HFF-Myc (cell line): ENCODE results near the gene ICA1L.
"Not testable (repeated sequence)": the region's sequence is repeated elsewhere in the genome, so short reads cannot be mapped to it uniquely, and the experiment has no call there.

Experiments
- DNase-seq: peaks from one replicate; pipeline ENCODE4 v3.0.0-alpha.2; 2011; ENCODE audit warnings: low read depth; ENCODE audit errors: extremely low read depth
- H3K4me3 ChIP-seq: replicated peaks from 2 replicates; pipeline ENCODE4 v1.5.1; 2011; ENCODE audit warnings: low read depth, mild to moderate bottlenecking, control low read depth, low read length
- TF ChIP-seq, protein P1 (sequence below): IDR thresholded peaks from 2 replicates; pipeline ENCODE4 v1.5.1; 2012; ENCODE audit warnings: mild to moderate bottlenecking, low read depth, low read length, control low read depth; ENCODE audit errors: missing control alignments

Gene ICA1L

DNA sequence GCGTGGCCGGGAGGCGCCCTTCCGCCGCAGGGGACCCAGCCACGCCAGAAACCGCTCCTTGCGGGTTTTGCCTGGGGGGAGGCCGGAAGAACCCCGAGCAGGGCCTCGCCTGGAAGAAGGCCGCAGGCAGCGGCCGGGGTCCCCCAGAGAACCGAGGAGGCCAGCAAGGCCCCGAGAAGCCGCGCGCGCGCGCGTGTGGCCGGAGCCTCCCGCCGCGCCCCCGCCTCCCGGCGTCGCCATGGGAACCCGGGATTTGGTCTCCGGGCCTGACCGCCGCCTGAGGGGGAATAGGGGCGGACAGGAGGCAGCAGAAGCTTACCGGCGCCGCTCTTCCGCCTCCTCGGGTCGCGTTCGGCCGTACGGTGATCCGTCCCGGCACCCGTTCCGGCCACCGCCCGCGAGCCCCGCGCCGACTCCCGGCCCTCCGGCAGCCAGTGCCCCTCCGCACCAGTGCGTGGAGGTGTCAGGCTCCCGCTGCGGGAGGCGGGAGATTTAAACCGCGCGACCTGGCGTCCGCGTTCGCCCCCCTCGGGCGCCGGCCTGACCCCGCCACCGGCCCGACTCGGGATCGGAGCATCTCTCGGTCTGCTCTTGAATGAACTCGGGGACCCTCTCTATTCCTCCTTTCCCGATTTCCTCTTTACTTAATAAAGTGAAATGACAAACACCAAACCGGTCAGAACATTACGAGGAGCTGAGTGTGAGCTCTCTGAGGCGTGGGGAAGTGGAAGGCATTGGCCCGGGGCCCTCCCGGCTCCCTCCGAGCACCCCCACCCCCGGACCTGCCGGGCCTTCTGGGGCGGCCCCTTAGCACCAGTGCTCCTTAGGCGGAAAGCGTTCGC is at the start of gene ICA1L:
ICA1L (minus strand) TSS at position 467 of the 842 bp plus-strand sequence. CDS start 42,757 bp downstream, outside the sequence.
- TF ChIP-seq, protein P1, sequence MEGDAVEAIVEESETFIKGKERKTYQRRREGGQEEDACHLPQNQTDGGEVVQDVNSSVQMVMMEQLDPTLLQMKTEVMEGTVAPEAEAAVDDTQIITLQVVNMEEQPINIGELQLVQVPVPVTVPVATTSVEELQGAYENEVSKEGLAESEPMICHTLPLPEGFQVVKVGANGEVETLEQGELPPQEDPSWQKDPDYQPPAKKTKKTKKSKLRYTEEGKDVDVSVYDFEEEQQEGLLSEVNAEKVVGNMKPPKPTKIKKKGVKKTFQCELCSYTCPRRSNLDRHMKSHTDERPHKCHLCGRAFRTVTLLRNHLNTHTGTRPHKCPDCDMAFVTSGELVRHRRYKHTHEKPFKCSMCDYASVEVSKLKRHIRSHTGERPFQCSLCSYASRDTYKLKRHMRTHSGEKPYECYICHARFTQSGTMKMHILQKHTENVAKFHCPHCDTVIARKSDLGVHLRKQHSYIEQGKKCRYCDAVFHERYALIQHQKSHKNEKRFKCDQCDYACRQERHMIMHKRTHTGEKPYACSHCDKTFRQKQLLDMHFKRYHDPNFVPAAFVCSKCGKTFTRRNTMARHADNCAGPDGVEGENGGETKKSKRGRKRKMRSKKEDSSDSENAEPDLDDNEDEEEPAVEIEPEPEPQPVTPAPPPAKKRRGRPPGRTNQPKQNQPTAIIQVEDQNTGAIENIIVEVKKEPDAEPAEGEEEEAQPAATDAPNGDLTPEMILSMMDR = no peak
- no peak for DNase-seq

DNA sequence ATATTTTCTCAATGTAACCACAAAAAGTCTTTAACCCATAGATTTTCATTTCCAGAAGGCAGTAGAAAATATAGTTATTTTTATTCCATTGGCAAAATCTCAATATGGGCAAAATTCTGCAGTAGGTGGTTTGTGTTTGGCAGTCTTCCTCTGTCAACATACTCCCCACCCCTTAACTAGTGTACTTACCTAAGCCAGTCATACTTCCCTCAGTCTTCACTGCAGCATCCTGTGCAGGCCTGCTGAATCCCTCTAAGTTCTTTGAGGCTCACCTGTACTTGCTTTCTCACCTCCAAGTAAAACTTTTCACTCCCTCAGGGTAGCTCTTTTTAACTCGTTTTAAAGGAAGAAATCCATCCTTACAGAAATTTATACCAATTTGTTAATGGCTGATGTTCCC is 47.3 kb upstream of the ICA1L start:
- no peak for DNase-seq
- TF ChIP-seq, protein P1 = no peak
- no peak overlapping the region for H3K4me3 ChIP-seq

More for the DNA sequence above, at the start of gene ICA1L:
- peak within 1 kb of the TSS; percentile 68 for H3K4me3 ChIP-seq

DNA sequence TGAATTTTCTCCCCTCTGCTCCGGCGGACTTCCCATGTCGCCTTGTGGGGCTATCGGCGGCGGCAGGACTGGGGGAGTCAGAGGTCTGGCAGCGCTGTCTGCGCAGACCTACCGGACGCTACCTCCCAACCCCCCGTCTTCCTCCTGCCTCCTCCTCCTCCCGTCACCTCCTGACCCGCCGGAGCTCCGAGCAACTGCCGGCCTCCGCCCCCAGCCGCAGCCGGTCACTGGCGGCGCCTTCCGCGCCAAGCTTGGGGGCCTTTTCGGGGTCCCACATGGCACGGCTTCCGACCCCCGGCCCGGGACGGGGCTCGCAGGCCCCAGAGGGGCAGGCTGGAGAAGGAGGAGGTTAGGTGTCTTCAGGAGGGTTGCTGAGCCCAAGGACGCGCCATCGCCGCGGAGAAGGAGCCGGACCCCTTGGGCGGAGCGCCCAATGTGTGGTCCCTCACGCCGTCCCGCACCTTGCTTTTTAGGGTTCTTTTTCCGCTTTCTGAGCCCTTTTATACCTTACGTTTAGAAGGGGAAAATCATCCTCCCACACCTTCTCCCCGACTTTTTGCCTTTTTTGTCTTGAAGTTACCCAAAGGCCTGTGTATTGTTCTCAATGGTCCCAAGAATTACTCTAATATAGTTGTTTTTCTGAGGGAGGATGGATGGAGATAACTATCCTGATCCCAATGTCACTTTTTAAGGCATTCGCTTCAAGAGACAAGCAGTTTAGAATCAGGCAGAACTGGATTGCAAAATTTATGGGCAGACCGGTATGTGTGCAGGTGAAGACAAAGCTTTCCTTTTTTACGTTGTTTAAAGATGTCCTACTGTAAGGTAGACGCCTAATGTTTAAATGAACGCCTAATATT is 41.0 kb upstream of the ICA1L start:
- DNase-seq = not testable (repeated sequence)
- peak overlapping the region; percentile 75 for H3K4me3 ChIP-seq

DNA sequence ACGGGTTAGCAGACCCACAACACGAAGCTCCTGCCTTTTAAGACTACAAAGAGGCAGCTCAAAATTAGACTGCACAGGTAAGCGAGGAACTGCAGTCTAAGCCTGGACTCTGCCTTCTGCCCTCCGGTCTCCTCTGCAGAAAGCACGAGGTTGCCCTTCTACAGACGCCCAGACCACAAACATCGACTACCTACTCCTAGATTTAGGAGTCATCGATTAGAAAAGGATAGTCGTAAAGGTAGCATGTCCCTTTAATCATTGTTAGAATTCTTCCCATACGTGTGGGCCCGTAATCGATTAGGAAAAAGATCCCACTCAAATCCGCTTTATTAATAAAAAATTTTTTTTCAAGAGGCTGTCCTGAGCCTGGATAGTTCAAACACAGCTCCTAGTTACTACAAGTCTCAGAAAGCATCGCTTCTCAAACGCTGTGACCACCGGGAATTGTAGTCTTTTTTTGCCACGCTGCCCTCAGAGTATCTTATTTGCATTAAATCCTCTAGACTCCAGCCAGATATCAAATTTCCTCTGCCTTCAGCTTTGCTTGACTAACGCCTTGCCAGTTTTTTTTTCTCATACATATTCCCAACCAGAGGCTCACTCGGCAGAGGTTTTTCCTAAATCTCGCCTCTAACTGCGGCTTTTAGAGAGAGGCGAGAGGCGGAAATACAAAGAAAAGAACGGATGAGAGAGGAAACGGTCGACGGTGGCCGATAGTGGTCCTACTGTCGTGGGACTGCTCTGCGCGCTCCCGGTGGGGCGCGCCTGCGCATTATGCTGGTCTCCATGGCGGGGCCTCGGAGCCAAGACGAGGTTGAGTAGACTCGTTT is 40.2 kb upstream of the ICA1L start, which contains the start of the genes CARF and WDR12:
CARF (plus strand) TSS at position 764 of the 830 bp plus-strand sequence. CDS start 29,628 bp downstream, outside the sequence.
WDR12 (minus strand) TSS at position 162 of the 830 bp plus-strand sequence. CDS start 197 bp downstream, outside the sequence.
- DNase-seq = peak; percentile 77
- TF ChIP-seq, protein P1 = no peak
- peak within 1 kb of the TSS; percentile 75 for H3K4me3 ChIP-seq

DNA sequence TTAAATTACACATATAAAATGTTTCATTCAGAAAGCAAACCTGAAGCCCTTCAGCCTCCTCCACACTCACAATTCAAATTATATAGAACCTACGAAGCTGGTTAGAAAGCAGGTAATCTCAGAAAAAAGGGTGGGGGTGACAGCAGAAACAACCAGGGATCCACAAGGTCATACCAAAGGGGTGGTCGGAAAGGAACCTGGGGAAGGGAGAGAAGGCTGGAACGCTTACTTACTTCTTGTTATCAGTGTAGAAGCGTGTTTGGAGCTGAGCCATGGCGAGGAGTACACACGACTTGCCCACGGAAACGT is 39.6 kb upstream of the ICA1L start:
- DNase-seq = no peak
- peak overlapping the region; percentile 75 for H3K4me3 ChIP-seq
- TF ChIP-seq, protein P1 = no peak

DNA sequence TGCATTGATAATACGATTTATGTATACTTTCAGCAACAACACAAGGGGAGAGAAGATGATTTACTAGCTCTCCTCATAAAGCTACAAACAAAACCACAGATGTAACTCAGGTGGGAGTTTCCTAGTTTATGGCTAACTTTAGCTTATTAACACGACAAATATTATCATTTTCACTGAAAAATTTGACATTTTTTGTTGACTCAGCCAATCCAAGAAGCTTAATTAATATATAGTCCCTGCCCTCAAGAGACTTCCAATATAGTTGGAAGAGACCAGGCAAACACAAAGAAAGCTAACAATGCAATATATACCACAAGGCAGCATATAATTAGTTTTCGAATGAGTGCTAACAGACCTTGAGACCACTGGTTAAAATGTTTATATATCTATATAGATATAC is 39.1 kb upstream of the ICA1L start:
- no peak for DNase-seq
- peak overlapping the region; percentile 75 for H3K4me3 ChIP-seq
- TF ChIP-seq, protein P1 = no peak

DNA sequence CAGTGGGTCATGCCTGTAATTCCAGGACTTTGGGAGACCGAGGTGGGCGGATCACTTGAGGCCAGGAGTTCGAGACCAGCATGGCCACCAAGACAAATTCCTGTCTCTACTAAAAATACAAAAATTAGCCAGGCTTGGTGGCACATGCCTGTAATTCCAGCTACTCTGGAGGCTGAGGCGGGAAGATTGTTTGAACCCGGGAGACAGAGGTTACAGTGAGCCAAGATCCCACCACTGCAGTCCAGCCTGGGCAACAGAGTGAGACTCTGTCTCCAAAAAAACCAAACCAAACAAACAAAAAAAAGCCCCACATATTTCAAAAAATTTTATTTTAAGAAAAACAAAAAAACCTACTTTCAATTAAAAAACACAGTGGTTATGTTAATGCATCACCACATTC is 38.7 kb upstream of the ICA1L start:
- DNase-seq = not testable (repeated sequence)
- peak overlapping the region; percentile 75 for H3K4me3 ChIP-seq
